Measurements from ENCODE around the gene RRAS2.
A peak's percentile ranks its signal among the peaks of the same experiment; 100 is the strongest.

The RRAS2 gene

GRCh38 chr11:14390669-14391068 lies 31.7 kb upstream of the RRAS2 start:
- no peak for DNase-seq (ENCODE audit: low read depth)
- H3K4me3 ChIP-seq (ENCODE audit: low read depth, low read length) = no peak overlapping the region
- TF ChIP-seq, protein P1, sequence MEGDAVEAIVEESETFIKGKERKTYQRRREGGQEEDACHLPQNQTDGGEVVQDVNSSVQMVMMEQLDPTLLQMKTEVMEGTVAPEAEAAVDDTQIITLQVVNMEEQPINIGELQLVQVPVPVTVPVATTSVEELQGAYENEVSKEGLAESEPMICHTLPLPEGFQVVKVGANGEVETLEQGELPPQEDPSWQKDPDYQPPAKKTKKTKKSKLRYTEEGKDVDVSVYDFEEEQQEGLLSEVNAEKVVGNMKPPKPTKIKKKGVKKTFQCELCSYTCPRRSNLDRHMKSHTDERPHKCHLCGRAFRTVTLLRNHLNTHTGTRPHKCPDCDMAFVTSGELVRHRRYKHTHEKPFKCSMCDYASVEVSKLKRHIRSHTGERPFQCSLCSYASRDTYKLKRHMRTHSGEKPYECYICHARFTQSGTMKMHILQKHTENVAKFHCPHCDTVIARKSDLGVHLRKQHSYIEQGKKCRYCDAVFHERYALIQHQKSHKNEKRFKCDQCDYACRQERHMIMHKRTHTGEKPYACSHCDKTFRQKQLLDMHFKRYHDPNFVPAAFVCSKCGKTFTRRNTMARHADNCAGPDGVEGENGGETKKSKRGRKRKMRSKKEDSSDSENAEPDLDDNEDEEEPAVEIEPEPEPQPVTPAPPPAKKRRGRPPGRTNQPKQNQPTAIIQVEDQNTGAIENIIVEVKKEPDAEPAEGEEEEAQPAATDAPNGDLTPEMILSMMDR (conservative IDR thresholded peaks at IDR 0.05; ENCODE audit: low read depth, low read length) = no peak

- TF ChIP-seq, protein P1 (conservative IDR thresholded peaks at IDR 0.05; ENCODE audit: low read depth, low read length) = no peak
- no peak for DNase-seq (ENCODE audit: low read depth)
- H3K4me3 ChIP-seq (ENCODE audit: low read depth, low read length) = no peak overlapping the region
These were observed 29.4 kb upstream of the RRAS2 start for GRCh38 chr11:14388352-14388751.

DNA sequence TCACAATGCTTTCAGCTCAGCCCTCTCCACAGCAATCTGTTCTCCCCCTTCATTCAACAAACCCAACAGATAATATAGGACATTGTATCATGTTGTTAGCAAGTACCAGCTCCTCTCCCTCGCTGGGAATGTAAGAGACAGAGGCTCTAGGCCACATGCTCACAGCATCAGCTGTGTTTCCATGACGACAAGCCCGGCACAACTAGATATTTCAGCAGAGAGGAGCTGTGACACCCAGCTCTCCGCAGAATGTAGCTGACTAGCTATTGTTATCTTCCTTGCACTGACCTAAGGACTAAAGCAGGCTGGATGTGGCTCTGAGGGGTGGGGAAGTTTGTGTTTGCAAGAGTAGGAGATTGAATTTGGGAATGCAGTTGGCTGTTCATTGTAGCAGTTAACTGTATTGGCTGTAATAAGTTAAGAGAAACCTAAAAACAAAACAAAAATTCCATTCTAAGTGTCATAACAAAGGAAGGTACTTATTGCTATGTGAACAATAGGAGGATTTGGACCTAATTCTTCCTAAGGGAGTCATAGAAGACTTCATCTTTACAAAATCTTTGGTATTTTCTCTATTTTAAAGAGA lies 28.0 kb upstream of the RRAS2 start:
- TF ChIP-seq, protein P1 (conservative IDR thresholded peaks at IDR 0.05; ENCODE audit: low read depth, low read length) = no peak
- no peak overlapping the region for H3K4me3 ChIP-seq (ENCODE audit: low read depth, low read length)

DNA sequence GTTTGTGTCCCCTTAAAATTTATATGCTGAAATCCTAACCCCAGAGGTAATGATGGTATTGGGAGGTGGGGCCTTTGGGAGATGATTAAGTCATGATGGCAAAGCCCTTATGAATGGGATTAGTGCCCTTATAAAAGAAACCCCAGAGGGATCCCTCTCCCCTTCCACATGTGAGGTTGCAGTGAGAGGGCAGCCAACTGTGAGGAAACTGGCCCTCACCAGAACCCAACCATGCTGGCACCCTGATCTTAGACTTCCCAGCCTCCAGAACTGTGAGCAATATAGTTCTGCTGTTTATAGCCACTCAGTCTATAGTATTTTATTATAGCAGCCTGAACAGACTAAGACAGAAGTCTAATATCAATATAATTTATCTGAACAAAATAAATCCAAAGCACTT lies 27.1 kb upstream of the RRAS2 start:
- no peak overlapping the region for H3K4me3 ChIP-seq (ENCODE audit: low read depth, low read length)
- TF ChIP-seq, protein P1 (conservative IDR thresholded peaks at IDR 0.05; ENCODE audit: low read depth, low read length) = no peak
- no peak for DNase-seq (ENCODE audit: low read depth)

More for the DNA sequence above, 28.0 kb upstream of the RRAS2 start:
- peak; percentile 95 for DNase-seq (ENCODE audit: low read depth)

GRCh38 chr11:14384338-14384737 lies 25.4 kb upstream of the RRAS2 start:
- TF ChIP-seq, protein P1 (conservative IDR thresholded peaks at IDR 0.05; ENCODE audit: low read depth, low read length) = no peak
- DNase-seq (ENCODE audit: low read depth) = peak; percentile 49
- no peak overlapping the region for H3K4me3 ChIP-seq (ENCODE audit: low read depth, low read length)

GRCh38 chr11:14381968-14382367 lies 23.0 kb upstream of the RRAS2 start:
- no peak overlapping the region for H3K4me3 ChIP-seq (ENCODE audit: low read depth, low read length)
- no peak for DNase-seq (ENCODE audit: low read depth)
- TF ChIP-seq, protein P1 (conservative IDR thresholded peaks at IDR 0.05; ENCODE audit: low read depth, low read length) = no peak

- DNase-seq (ENCODE audit: low read depth) = peak; percentile 46
- TF ChIP-seq, protein P1 (conservative IDR thresholded peaks at IDR 0.05; ENCODE audit: low read depth, low read length) = no peak
- H3K4me3 ChIP-seq (ENCODE audit: low read depth, low read length) = peak overlapping the region; percentile 63
These were observed 22.1 kb upstream of the RRAS2 start for GRCh38 chr11:14380947-14381561.
